HepG2 (cell line): ENCODE results near the gene NPFFR1. TPM values are rescaled to one million over a fixed set of nuclear protein-coding genes. Genes with fewer than 3 reads are reported as not detected.

ENCODE experiments used
- ATAC-seq: fragments of 200-7000 bp; cut with Tn5 transposase; 3 replicates; pipeline ENCODE4 v1.9.1; 2020; ENCODE audit warnings: mild to moderate bottlenecking, moderate library complexity
- BruUV-seq: library from RNA; stranded (reverse); fragments of 400-500 nt; replicated peaks from 2 replicates; lab custom pipeline; 2021; lab: Mats Ljungman, UMichigan
- CTCF ChIA-PET: fragments of 300-600 bp; formaldehyde crosslinking; extraction: SDS; loops from one replicate; lab custom pipeline; 2021; ENCODE audit warnings: low total read pairs, inconsistent platforms, low intra/inter-chr PET ratio; lab: Yijun Ruan, JAX
- POLR2A ChIA-PET: fragments of 350-600 bp; sonication (Branson Sonifier 250); formaldehyde crosslinking; loops from one replicate; lab custom pipeline; 2020; ENCODE audit warnings: antibody characterized with exemption, inconsistent platforms; lab: Yijun Ruan, JAX
- DNase-seq: peaks from one replicate; pipeline ENCODE4 v3.0.0-alpha.2; 2015; ENCODE audit warnings: low spot score
- FAIRE-seq: peaks from 3 replicates; lab custom pipeline; 2011; peaks lifted over from hg19 to GRCh38; lab: Jason Lieb, UNC
- H2AFZ ChIP-seq: one replicate; pipeline ENCODE4 v1.6.1; 2011; ENCODE audit warnings: low read length, inconsistent platforms
- H3K27ac ChIP-seq: fragments of 300-600 bp; 3 replicates; pipeline ENCODE4 v1.8.0; 2011; ENCODE audit warnings: mixed run types, mild to moderate bottlenecking, mixed read lengths, low read length, inconsistent platforms; ENCODE audit not compliant: insufficient read depth; ENCODE audit errors: extremely low read length
- H3K27me3 ChIP-seq, 2 experiments: fragments of 200-600 bp in 1 of 2; 2 replicates in 1 of 2; 3 replicates in 1 of 2; pipeline versions ENCODE4 v1.6.0 to v1.8.0; 2011; ENCODE audit warnings: low read length in 2 of 2, mild to moderate bottlenecking in 2 of 2, moderate library complexity in 2 of 2, inconsistent platforms in 1 of 2; ENCODE audit not compliant: insufficient read depth in 2 of 2, control insufficient read depth in 1 of 2
- H3K36me3 ChIP-seq, 2 experiments: fragments of 200-600 bp in 1 of 2; replicated peaks in 1 of 2; 2 replicates in 1 of 2; 3 replicates in 1 of 2; pipeline versions ENCODE4 v1.5.1 to v1.8.0; 2011; ENCODE audit warnings: low read length in 2 of 2, inconsistent platforms in 1 of 2; ENCODE audit not compliant: insufficient read depth in 2 of 2, control insufficient read depth in 1 of 2
- H3K4me1 ChIP-seq: 2 replicates; pipeline ENCODE4 v1.5.1; 2012; ENCODE audit warnings: low read length, inconsistent platforms; ENCODE audit not compliant: insufficient read depth
- H3K4me2 ChIP-seq: 2 replicates; pipeline ENCODE4 v1.6.0; 2011; ENCODE audit warnings: low read depth, low read length, inconsistent platforms
- H3K4me3 ChIP-seq, 3 experiments: fragments of 200-600 bp in 1 of 3; sonication (generic), shearing (Covaris generic) in 1 of 3; replicated peaks in 1 of 3; 2 replicates each; pipeline ENCODE4 v1.5.1; 2011 to 2016; ENCODE audit warnings: low read length in 3 of 3, inconsistent platforms in 2 of 3, low read depth in 2 of 3, mild to moderate bottlenecking in 2 of 3, control low read depth in 1 of 3, mixed read lengths in 1 of 3; ENCODE audit not compliant: insufficient read depth in 1 of 3
- H3K79me2 ChIP-seq: one replicate; pipeline ENCODE4 v1.6.1; 2011; ENCODE audit warnings: low read length, inconsistent platforms; ENCODE audit not compliant: insufficient read depth
- H3K9ac ChIP-seq: 2 replicates; pipeline ENCODE4 v1.6.0; 2011; ENCODE audit warnings: mild to moderate bottlenecking, low read depth, low read length, inconsistent platforms; ENCODE audit not compliant: insufficient read depth
- H3K9me3 ChIP-seq: 2 replicates; pipeline ENCODE4 v1.5.1; 2012; ENCODE audit warnings: mild to moderate bottlenecking, low read length
- H4K20me1 ChIP-seq: 2 replicates; pipeline ENCODE4 v1.6.0; 2011; ENCODE audit warnings: inconsistent platforms, mild to moderate bottlenecking, low read length, moderate library complexity; ENCODE audit not compliant: insufficient read depth
- AKAP8 ChIP-seq: sonication (generic); formaldehyde crosslinking; IDR thresholded peaks from 2 replicates; pipeline ENCODE4 v1.5.1; 2020; ENCODE audit warnings: mild to moderate bottlenecking, missing genetic modification reagents
- DMAP1 ChIP-seq: IDR thresholded peaks from 2 replicates; pipeline ENCODE4 v1.6.1; 2016
- ISX ChIP-seq: sonication (generic); formaldehyde crosslinking; conservative IDR thresholded peaks from 2 replicates; pipeline ENCODE4 v1.5.0; 2020; ENCODE audit warnings: missing genetic modification reagents
- MTA3 ChIP-seq: sonication (generic); formaldehyde crosslinking; IDR thresholded peaks from 2 replicates; pipeline ENCODE4 v1.4.0; 2020; ENCODE audit warnings: missing genetic modification reagents
- RBM39 ChIP-seq: fragments of 200-400 bp; formaldehyde crosslinking; IDR thresholded peaks from one replicate; pipeline ENCODE4 v1.6.1; 2018; ENCODE audit warnings: antibody characterized with exemption, mild to moderate bottlenecking, low read depth, low read length; ENCODE audit not compliant: poor library complexity, severe bottlenecking
- SOX6 ChIP-seq, 2 experiments: fragments of 450-650 bp in 1 of 2; sonication (generic) in 1 of 2; formaldehyde crosslinking in 1 of 2; IDR thresholded peaks; 2 replicates each; pipeline versions ENCODE4 v1.4.0 to v1.6.1; 2017 to 2020; ENCODE audit warnings: antibody characterized with exemption in 1 of 2, mild to moderate bottlenecking in 1 of 2, missing genetic modification reagents in 1 of 2
- ZNF136 ChIP-seq: sonication (generic); formaldehyde crosslinking; IDR thresholded peaks from 2 replicates; pipeline ENCODE4 v1.8.1; 2022; ENCODE audit warnings: low read depth, mild to moderate bottlenecking, moderate library complexity, missing genetic modification reagents
- ZNF264 ChIP-seq: sonication (generic); formaldehyde crosslinking; IDR thresholded peaks from 2 replicates; pipeline ENCODE4 v1.4.0; 2020; ENCODE audit warnings: missing genetic modification reagents
- ZNF335 ChIP-seq: sonication (generic); formaldehyde crosslinking; IDR thresholded peaks from 2 replicates; pipeline ENCODE4 v1.4.0; 2020; ENCODE audit warnings: missing genetic modification reagents
- ZNF777 ChIP-seq: sonication (generic); formaldehyde crosslinking; IDR thresholded peaks from 2 replicates; pipeline ENCODE4 v1.4.0; 2020; ENCODE audit warnings: missing genetic modification reagents
- WGBS: methylation state at CpG from one replicate; pipeline ENCODE4 v1.1.6; 2017; ENCODE audit warnings: low lambda C conversion rate; 5-methylcytosine and 5-hydroxymethylcytosine counted together
- in situ Hi-C: cut with HindIII; loops from 2 replicates; pipeline ENCODE4 v1.10.0; 2017; ENCODE audit warnings: low pct_unique_long_range_greater_than_20kb; ENCODE audit not compliant: extremely low pct_ligation_motif_present
- intact Hi-C: fragments of 100-400 bp; cut with micrococcal nuclease; formaldehyde crosslinking; loops from one replicate; pipeline ENCODE4 v1.10.0; 2022; ENCODE audit not compliant: unreplicated experiment
- polyA plus RNA-seq, 8 experiments: library from polyadenylated mRNA; depleted of rRNA in 3 of 8; stranded (reverse) in 7 of 8; unstranded in 1 of 8; fragments of >200 nt; fragmentation: Illumina TruSeq in 4 of 8; extraction: Trizol in 4 of 8; gene quantifications; 2 replicates each; pipeline versions ENCODE4 v1.2.1 to v1.2.3, GENCODE V29; 2011 to 2016; ENCODE audit warnings: low read depth in 4 of 8, missing spikeins in 1 of 8, mixed read lengths in 1 of 8; ENCODE audit not compliant: insufficient read depth in 1 of 8
- total RNA-seq, 5 experiments: library from RNA; depleted of rRNA; stranded (reverse); fragments of >200 nt; fragmentation: Illumina TruSeq; extraction: Trizol; gene quantifications; 2 replicates each; pipeline ENCODE4 v1.2.3, GENCODE V29; 2016; ENCODE audit warnings: low read depth in 1 of 5
- TF ChIP-seq, protein P1 (sequence below): sonication (generic); formaldehyde crosslinking; conservative IDR thresholded peaks from 2 replicates; pipeline ENCODE4 v1.4.0; 2020; ENCODE audit warnings: mild to moderate bottlenecking, missing genetic modification reagents, moderate library complexity
- TF ChIP-seq, protein P2 (sequence below): sonication (generic); formaldehyde crosslinking; IDR thresholded peaks from 2 replicates; pipeline ENCODE4 v1.5.0; 2020; ENCODE audit warnings: missing genetic modification reagents, mild to moderate bottlenecking, borderline replicate concordance
- TF ChIP-seq, protein P3 (sequence below): sonication (generic); formaldehyde crosslinking; IDR thresholded peaks from 2 replicates; pipeline ENCODE4 v1.4.0; 2020; ENCODE audit warnings: missing genetic modification reagents
- TF ChIP-seq, protein P4 (sequence below): IDR thresholded peaks from 2 replicates; pipeline ENCODE4 v1.6.1; 2016

NPFFR1 gene
- total and polyA plus RNA-seq, 2 of the 13 experiments (the other 11 are each of a cell fraction or from before 2014, with no cell fraction given): under 0.01 TPM; not detected in 1

DNA sequence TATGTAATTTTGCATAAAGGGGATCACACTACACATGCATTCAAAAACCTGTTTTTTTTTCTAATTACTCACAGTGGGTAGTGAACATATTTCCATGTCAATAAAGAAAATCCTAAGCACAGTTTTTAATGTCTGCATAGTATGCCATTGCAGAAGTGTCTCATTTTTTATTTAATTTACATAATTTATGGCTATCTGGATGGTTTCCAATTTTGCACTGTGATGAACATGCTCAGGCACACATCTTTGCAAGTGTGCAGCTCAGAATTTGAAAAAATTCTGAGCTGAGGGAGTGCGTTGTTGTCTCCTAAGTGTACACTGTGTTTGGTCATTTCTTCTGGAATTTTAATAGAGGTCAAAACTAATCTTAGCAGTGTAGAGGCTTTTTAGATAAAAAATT is 2.2 kb downstream of the NPFFR1 start:
- Histone ChIP-seq H3K27me3 (peaks cover 3 to 52% of the 10 kb centered on the region in 2 experiments; a peak in 4 of 5 replicates), H4K20me1 (no peaks in the 10 kb centered on the region), H3K4me3 (no peak overlapping the region), H3K27ac (no peak overlapping the region), H3K4me2 (no peak overlapping the region), H3K9me3 (no peaks in the 10 kb centered on the region), H2AFZ (no peak overlapping the region), H3K79me2 (no peaks in the 10 kb centered on the region), H3K9ac (no peak overlapping the region), H3K4me1 (peaks cover 6% of the 10 kb centered on the region; the same call in 1 of the 2 replicates), H3K36me3 (no peaks in the 10 kb centered on the region)
- WGBS: 35% methylated on average over 1 of the region's 1 CpG
- intact Hi-C loops: loop anchor here (5.0 kb wide), 1 partner anchor 81 kb away; no protein-coding TSS in a partner anchor
- in situ Hi-C loops: no loop called here
- BruUV-seq: no TSS peak
- ChIA-PET CTCF (no interaction called here), POLR2A (no interaction called here)
- FAIRE-seq: no peak
- TF ChIP-seq MTA3 (CRISPR knock-in tag): no peak
- TF ChIP-seq, protein P1, sequence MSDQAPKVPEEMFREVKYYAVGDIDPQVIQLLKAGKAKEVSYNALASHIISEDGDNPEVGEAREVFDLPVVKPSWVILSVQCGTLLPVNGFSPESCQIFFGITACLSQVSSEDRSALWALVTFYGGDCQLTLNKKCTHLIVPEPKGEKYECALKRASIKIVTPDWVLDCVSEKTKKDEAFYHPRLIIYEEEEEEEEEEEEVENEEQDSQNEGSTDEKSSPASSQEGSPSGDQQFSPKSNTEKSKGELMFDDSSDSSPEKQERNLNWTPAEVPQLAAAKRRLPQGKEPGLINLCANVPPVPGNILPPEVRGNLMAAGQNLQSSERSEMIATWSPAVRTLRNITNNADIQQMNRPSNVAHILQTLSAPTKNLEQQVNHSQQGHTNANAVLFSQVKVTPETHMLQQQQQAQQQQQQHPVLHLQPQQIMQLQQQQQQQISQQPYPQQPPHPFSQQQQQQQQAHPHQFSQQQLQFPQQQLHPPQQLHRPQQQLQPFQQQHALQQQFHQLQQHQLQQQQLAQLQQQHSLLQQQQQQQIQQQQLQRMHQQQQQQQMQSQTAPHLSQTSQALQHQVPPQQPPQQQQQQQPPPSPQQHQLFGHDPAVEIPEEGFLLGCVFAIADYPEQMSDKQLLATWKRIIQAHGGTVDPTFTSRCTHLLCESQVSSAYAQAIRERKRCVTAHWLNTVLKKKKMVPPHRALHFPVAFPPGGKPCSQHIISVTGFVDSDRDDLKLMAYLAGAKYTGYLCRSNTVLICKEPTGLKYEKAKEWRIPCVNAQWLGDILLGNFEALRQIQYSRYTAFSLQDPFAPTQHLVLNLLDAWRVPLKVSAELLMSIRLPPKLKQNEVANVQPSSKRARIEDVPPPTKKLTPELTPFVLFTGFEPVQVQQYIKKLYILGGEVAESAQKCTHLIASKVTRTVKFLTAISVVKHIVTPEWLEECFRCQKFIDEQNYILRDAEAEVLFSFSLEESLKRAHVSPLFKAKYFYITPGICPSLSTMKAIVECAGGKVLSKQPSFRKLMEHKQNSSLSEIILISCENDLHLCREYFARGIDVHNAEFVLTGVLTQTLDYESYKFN (CRISPR knock-in tag): no peak
- TF ChIP-seq RBM39: no peak
- TF ChIP-seq DMAP1: no peak
- no peak for TF ChIP-seq ISX (CRISPR knock-in tag)
- no peak for TF ChIP-seq ZNF335 (CRISPR knock-in tag)
- no peak for TF ChIP-seq ZNF136 (CRISPR knock-in tag)
- TF ChIP-seq, protein P2, sequence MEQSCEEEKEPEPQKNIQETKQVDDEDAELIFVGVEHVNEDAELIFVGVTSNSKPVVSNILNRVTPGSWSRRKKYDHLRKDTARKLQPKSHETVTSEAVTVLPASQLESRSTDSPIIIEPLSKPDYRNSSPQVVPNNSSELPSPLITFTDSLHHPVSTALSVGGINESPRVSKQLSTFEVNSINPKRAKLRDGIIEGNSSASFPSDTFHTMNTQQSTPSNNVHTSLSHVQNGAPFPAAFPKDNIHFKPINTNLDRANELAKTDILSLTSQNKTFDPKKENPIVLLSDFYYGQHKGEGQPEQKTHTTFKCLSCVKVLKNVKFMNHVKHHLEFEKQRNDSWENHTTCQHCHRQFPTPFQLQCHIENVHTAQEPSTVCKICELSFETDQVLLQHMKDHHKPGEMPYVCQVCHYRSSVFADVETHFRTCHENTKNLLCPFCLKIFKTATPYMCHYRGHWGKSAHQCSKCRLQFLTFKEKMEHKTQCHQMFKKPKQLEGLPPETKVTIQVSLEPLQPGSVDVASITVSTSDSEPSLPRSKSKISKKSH (CRISPR knock-in tag): no peak
- no peak for TF ChIP-seq ZNF777 (CRISPR knock-in tag)
- TF ChIP-seq, protein P3, sequence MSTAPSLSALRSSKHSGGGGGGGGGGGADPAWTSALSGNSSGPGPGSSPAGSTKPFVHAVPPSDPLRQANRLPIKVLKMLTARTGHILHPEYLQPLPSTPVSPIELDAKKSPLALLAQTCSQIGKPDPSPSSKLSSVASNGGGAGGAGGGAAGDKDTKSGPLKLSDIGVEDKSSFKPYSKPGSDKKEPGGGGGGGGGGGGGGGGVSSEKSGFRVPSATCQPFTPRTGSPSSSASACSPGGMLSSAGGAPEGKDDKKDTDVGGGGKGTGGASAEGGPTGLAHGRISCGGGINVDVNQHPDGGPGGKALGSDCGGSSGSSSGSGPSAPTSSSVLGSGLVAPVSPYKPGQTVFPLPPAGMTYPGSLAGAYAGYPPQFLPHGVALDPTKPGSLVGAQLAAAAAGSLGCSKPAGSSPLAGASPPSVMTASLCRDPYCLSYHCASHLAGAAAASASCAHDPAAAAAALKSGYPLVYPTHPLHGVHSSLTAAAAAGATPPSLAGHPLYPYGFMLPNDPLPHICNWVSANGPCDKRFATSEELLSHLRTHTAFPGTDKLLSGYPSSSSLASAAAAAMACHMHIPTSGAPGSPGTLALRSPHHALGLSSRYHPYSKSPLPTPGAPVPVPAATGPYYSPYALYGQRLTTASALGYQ: no peak
- TF ChIP-seq AKAP8 (CRISPR knock-in tag): no peak
- TF ChIP-seq, protein P4, sequence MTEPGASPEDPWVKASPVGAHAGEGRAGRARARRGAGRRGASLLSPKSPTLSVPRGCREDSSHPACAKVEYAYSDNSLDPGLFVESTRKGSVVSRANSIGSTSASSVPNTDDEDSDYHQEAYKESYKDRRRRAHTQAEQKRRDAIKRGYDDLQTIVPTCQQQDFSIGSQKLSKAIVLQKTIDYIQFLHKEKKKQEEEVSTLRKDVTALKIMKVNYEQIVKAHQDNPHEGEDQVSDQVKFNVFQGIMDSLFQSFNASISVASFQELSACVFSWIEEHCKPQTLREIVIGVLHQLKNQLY (CRISPR knock-in tag): no peak
- no peak for TF ChIP-seq ZNF264 (CRISPR knock-in tag)
- no peak for TF ChIP-seq SOX6 (IDR thresholded peaks at IDR 0.05)
- no peak for TF ChIP-seq SOX6 (CRISPR knock-in tag; IDR thresholded peaks at IDR 0.05)
- no peak for DNase-seq
- ATAC-seq: no peak
